HL-60 (cell line): ENCODE measurements around the gene EFNA2.

Experiments used
- CTCF ChIP-seq: IDR thresholded peaks from one replicate; pipeline ENCODE4 v1.5.1; 2011; ENCODE audit warnings: low read length, control low read depth, inconsistent platforms; ENCODE audit not compliant: insufficient read depth
- REST ChIP-seq: IDR thresholded peaks from 2 replicates; pipeline ENCODE4 v1.6.1; 2012; ENCODE audit warnings: low read depth; ENCODE audit not compliant: insufficient replicate concordance

DNA sequence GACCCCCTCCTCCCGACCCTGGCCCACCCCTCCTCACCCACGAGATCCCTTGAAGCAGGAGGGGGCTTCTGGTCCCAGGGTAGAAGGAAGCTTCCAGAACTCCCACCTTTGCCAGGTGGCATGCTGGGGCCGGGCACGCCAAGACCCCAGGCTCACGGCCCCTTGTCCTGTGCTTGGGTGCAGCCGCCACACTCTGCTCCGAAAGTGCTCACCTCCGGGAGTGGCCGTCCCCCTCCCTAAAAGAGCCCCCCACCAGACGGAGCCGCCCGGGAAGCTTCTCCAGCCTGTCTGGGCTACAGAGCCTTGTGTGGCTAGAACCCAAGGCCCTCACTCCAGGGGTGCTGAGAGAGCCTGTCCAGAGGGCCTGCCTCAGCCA lies 1.8 kb upstream of the EFNA2 start:
- TF ChIP-seq CTCF (no peak), REST (no peak)
